ENCODE results near the gene PIGN.
A peak's percentile ranks its signal among the peaks of the same experiment; 100 is the strongest.
"Not testable (repeated sequence)": the region's sequence is repeated elsewhere in the genome, so short reads cannot be mapped to it uniquely, and the experiment has no call there.

The PIGN gene

GRCh38 chr18:62061821-62062478 is 124.9 kb downstream of the PIGN start:
- DNase-seq (ENCODE audit: low read depth): peak; percentile 15

- DNase-seq (ENCODE audit: low read depth): no peak
Observed at GRCh38 chr18:62060820-62061219, 126.0 kb downstream of the PIGN start.

GRCh38 chr18:62054929-62055498 is 131.8 kb downstream of the PIGN start:
- DNase-seq (ENCODE audit: low read depth): no peak

GRCh38 chr18:62048279-62048678 is 138.6 kb downstream of the PIGN start:
- no peak for DNase-seq (ENCODE audit: low read depth)

GRCh38 chr18:62045316-62045715 is 141.5 kb downstream of the PIGN start:
- DNase-seq (ENCODE audit: low read depth): no peak

- DNase-seq (ENCODE audit: low read depth): peak; percentile 42
Observed at GRCh38 chr18:62044490-62045000, 142.3 kb downstream of the PIGN start.

GRCh38 chr18:62037989-62038778 is 148.7 kb downstream of the PIGN start:
- peak; percentile 50 for DNase-seq (ENCODE audit: low read depth)

- no peak for DNase-seq (ENCODE audit: low read depth)
Observed at GRCh38 chr18:62037012-62037742, 149.7 kb downstream of the PIGN start.

GRCh38 chr18:62034286-62034685 is 152.6 kb downstream of the PIGN start:
- DNase-seq (ENCODE audit: low read depth): not testable (repeated sequence)

GRCh38 chr18:62033756-62034155 is 153.1 kb downstream of the PIGN start:
- DNase-seq (ENCODE audit: low read depth): no peak

- DNase-seq (ENCODE audit: low read depth): no peak
Observed at GRCh38 chr18:62033207-62033606, 153.6 kb downstream of the PIGN start.

- peak; percentile 96 for DNase-seq (ENCODE audit: low read depth)
Observed at GRCh38 chr18:62030091-62030985, 156.5 kb downstream of the PIGN start.

- DNase-seq (ENCODE audit: low read depth): no peak
Observed at GRCh38 chr18:62028715-62029114, 158.1 kb downstream of the PIGN start.

- DNase-seq (ENCODE audit: low read depth): no peak
Observed at GRCh38 chr18:62027914-62028520, 158.8 kb downstream of the PIGN start.

- DNase-seq (ENCODE audit: low read depth): peak; percentile 91
Observed at GRCh38 chr18:62026586-62026985, 160.3 kb downstream of the PIGN start.

GRCh38 chr18:62024983-62025382 is 161.9 kb downstream of the PIGN start:
- no peak for DNase-seq (ENCODE audit: low read depth)

- DNase-seq (ENCODE audit: low read depth): no peak
Observed at GRCh38 chr18:62023536-62023935, 163.3 kb downstream of the PIGN start.

- DNase-seq (ENCODE audit: low read depth): no peak
Observed at GRCh38 chr18:62018759-62019041, 168.2 kb downstream of the PIGN start.

- peak; percentile 72 for DNase-seq (ENCODE audit: low read depth)
Observed at GRCh38 chr18:62018034-62018758, 168.7 kb downstream of the PIGN start.

- DNase-seq (ENCODE audit: low read depth): no peak
Observed at GRCh38 chr18:62017618-62018017, 169.2 kb downstream of the PIGN start.

Measured in EH (cell line).